Measurements from ENCODE around the gene PDE8B. TPM values are rescaled to one million over a fixed set of nuclear protein-coding genes. Genes with fewer than 3 reads are reported as not detected.

The PDE8B gene
- total and polyA plus RNA-seq, 2 donors from 2014 or later = 3.7 to 4.5 TPM

DNA sequence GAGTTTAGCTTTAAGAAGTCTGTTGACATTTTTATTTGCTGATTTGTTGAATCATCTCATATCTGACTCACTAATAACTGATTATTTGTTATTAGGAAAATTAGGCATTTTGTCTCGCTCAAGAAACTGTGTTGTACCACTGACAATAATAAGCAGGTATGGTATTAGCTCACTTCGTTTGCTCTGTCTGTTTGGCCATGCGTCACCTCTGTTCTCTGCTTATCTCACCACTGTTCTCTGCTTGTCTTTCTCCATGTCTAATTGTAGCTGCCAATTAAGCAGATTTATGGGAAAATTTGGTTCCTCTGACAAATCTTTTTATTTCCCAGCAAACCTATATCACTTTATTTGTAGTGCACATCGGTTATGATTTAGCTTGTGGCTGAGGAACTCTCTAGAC lies 142.8 kb downstream of the PDE8B start:
- FAIRE-seq = no peak
- Histone ChIP-seq H3K9ac (ENCODE audit: low read length in 3 of 3) (no peak overlapping the region), H3K4me1 (ENCODE audit: control insufficient read depth in 2 of 3, insufficient read depth in 2 of 3, low read depth in 1 of 3, low read length in 3 of 3) (no peaks in the 10 kb centered on the region), H3K9me3 (ENCODE audit: control insufficient read depth in 2 of 3, insufficient read depth in 1 of 3, low read length in 3 of 3) (no peaks in the 10 kb centered on the region), H3K27ac (ENCODE audit: low read depth in 2 of 2, low read length in 2 of 2) (no peak overlapping the region), H3K36me3 (ENCODE audit: control insufficient read depth in 2 of 3, insufficient read depth in 3 of 3, low read length in 3 of 3) (no peaks in the 10 kb centered on the region), H3K4me3 (ENCODE audit: low read length in 3 of 3) (no peak overlapping the region), H3K27me3 (ENCODE audit: control insufficient read depth, insufficient read depth, low read length) (no peaks in the 10 kb centered on the region)
- intact Hi-C loops (cut with DNase I) = no loop called here
- DNase-seq = no peak
- TF ChIP-seq, protein P1, sequence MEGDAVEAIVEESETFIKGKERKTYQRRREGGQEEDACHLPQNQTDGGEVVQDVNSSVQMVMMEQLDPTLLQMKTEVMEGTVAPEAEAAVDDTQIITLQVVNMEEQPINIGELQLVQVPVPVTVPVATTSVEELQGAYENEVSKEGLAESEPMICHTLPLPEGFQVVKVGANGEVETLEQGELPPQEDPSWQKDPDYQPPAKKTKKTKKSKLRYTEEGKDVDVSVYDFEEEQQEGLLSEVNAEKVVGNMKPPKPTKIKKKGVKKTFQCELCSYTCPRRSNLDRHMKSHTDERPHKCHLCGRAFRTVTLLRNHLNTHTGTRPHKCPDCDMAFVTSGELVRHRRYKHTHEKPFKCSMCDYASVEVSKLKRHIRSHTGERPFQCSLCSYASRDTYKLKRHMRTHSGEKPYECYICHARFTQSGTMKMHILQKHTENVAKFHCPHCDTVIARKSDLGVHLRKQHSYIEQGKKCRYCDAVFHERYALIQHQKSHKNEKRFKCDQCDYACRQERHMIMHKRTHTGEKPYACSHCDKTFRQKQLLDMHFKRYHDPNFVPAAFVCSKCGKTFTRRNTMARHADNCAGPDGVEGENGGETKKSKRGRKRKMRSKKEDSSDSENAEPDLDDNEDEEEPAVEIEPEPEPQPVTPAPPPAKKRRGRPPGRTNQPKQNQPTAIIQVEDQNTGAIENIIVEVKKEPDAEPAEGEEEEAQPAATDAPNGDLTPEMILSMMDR (IDR thresholded peaks at IDR 0.05; ENCODE audit: borderline replicate concordance, extremely low read depth, insufficient read depth) = no peak

DNA sequence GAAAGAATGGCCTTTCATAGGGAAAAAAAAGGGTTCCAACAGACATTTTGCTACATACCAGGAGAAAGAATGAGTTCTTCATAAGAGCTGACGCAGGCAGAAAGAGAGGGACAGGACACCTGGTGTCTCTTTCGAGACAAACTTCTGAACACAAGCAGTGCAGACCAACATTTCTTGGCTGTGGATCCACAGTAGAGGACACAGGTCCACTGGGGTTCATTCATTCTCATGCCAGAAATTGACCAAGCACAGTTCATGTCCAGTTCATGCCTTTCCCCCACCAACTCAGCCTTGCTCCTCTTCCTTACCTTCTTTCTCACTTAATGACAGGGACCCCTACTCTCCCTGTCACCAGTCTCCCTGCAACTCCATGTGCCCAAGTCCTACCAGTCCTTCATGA lies 144.0 kb downstream of the PDE8B start:
- Histone ChIP-seq H3K36me3 (ENCODE audit: control insufficient read depth in 2 of 3, insufficient read depth in 3 of 3, low read length in 3 of 3) (no peaks in the 10 kb centered on the region), H3K27ac (ENCODE audit: low read depth in 2 of 2, low read length in 2 of 2) (no peak overlapping the region), H3K9me3 (ENCODE audit: control insufficient read depth in 2 of 3, insufficient read depth in 1 of 3, low read length in 3 of 3) (no peaks in the 10 kb centered on the region), H3K4me3 (ENCODE audit: low read length in 3 of 3) (no peak overlapping the region), H3K27me3 (ENCODE audit: control insufficient read depth, insufficient read depth, low read length) (no peaks in the 10 kb centered on the region), H3K9ac (ENCODE audit: low read length in 3 of 3) (no peak overlapping the region), H3K4me1 (ENCODE audit: control insufficient read depth in 2 of 3, insufficient read depth in 2 of 3, low read depth in 1 of 3, low read length in 3 of 3) (no peaks in the 10 kb centered on the region)
- TF ChIP-seq, protein P1 (IDR thresholded peaks at IDR 0.05; ENCODE audit: borderline replicate concordance, extremely low read depth, insufficient read depth) = no peak
- intact Hi-C loops (cut with DNase I) = no loop called here
- DNase-seq (no peak), FAIRE-seq (no peak)

DNA sequence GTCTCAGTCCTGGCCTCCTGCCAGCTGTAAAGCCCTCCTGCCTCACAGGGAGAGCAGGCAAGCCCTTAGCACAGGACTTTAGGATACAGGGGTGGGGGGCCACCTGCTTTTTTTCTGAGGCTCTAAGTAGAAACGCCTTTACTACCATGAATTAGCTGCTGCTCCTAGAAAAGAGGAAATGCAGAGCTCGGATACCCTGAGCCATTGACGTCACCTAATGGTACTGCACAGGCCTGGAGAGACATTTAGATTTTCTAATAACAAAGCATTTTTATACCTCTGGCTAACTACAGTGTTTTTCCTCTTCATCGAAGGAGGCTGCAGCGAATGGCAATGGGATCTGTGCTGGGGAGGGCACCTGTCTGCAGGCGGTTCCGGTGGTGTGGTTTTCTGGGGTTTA lies 144.6 kb downstream of the PDE8B start:
- no peak overlapping the region for H3K9ac ChIP-seq (ENCODE audit: low read length in 3 of 3)
- no peak for DNase-seq
- TF ChIP-seq, protein P1 (IDR thresholded peaks at IDR 0.05; ENCODE audit: borderline replicate concordance, extremely low read depth, insufficient read depth) = no peak
- H3K36me3 ChIP-seq (ENCODE audit: control insufficient read depth in 2 of 3, insufficient read depth in 3 of 3, low read length in 3 of 3) = no peaks in the 10 kb centered on the region
- no peaks in the 10 kb centered on the region for H3K4me1 ChIP-seq (ENCODE audit: control insufficient read depth in 2 of 3, insufficient read depth in 2 of 3, low read depth in 1 of 3, low read length in 3 of 3)
- no peak for FAIRE-seq
- no peak overlapping the region for H3K4me3 ChIP-seq (ENCODE audit: low read length in 3 of 3)
- no peaks in the 10 kb centered on the region for H3K9me3 ChIP-seq (ENCODE audit: control insufficient read depth in 2 of 3, insufficient read depth in 1 of 3, low read length in 3 of 3)
- H3K27me3 ChIP-seq (ENCODE audit: control insufficient read depth, insufficient read depth, low read length) = no peaks in the 10 kb centered on the region
- intact Hi-C loops (cut with DNase I) = no loop called here
- H3K27ac ChIP-seq (ENCODE audit: low read depth in 2 of 2, low read length in 2 of 2) = no peak overlapping the region

DNA sequence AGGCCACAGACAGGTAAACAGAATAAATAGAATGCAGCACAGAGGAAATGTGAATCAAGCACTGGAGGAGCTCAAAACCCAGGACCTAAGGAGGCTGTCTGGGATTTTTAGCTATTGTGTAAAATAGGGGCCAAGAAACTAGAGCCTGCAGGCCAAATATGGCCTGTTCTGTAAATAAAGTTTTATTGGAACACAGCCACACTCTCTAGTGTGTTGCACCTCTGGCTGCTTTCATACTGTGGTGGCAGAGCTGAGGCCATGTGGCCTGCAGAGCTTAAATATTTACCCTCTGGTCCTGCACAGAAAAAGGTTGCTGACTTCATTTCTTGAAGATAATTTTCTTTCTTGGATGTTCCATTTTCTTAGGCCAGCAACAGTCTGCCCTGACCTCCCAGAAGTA lies 145.3 kb downstream of the PDE8B start:
- DNase-seq (no peak), FAIRE-seq (no peak)
- H3K27ac ChIP-seq (ENCODE audit: low read depth in 2 of 2, low read length in 2 of 2) = no peak overlapping the region
- H3K4me1 ChIP-seq (ENCODE audit: control insufficient read depth in 2 of 3, insufficient read depth in 2 of 3, low read depth in 1 of 3, low read length in 3 of 3) = no peaks in the 10 kb centered on the region
- H3K27me3 ChIP-seq (ENCODE audit: control insufficient read depth, insufficient read depth, low read length) = no peaks in the 10 kb centered on the region
- H3K4me3 ChIP-seq (ENCODE audit: low read length in 3 of 3) = no peak overlapping the region
- intact Hi-C loops (cut with DNase I) = no loop called here
- H3K36me3 ChIP-seq (ENCODE audit: control insufficient read depth in 2 of 3, insufficient read depth in 3 of 3, low read length in 3 of 3) = no peaks in the 10 kb centered on the region
- H3K9ac ChIP-seq (ENCODE audit: low read length in 3 of 3) = no peak overlapping the region
- TF ChIP-seq, protein P1 (IDR thresholded peaks at IDR 0.05; ENCODE audit: borderline replicate concordance, extremely low read depth, insufficient read depth) = no peak
- no peaks in the 10 kb centered on the region for H3K9me3 ChIP-seq (ENCODE audit: control insufficient read depth in 2 of 3, insufficient read depth in 1 of 3, low read length in 3 of 3)

Measured in kidney (tissue), 14 donors.